A673 (cell line): ENCODE data around the gene PROM1.

ENCODE experiments used
- EZH2 ChIP-seq: fragments of 200-600 bp; sonication (generic); IDR thresholded peaks from 2 replicates; pipeline ENCODE4 v1.6.1; 2017; ENCODE audit warnings: borderline replicate concordance, low read depth, mild to moderate bottlenecking, mixed read lengths, antibody characterized with exemption, low read length; ENCODE audit not compliant: poor library complexity, severe bottlenecking
- TF ChIP-seq, protein P1 (sequence below): fragments of 300-800, 200-600 bp; sonication (generic); conservative IDR thresholded peaks from 2 replicates; pipeline ENCODE4 v1.5.1; 2017; ENCODE audit warnings: low read depth, mild to moderate bottlenecking, antibody characterized with exemption, low read length, moderate library complexity, mixed read lengths

- TF ChIP-seq, protein P1, sequence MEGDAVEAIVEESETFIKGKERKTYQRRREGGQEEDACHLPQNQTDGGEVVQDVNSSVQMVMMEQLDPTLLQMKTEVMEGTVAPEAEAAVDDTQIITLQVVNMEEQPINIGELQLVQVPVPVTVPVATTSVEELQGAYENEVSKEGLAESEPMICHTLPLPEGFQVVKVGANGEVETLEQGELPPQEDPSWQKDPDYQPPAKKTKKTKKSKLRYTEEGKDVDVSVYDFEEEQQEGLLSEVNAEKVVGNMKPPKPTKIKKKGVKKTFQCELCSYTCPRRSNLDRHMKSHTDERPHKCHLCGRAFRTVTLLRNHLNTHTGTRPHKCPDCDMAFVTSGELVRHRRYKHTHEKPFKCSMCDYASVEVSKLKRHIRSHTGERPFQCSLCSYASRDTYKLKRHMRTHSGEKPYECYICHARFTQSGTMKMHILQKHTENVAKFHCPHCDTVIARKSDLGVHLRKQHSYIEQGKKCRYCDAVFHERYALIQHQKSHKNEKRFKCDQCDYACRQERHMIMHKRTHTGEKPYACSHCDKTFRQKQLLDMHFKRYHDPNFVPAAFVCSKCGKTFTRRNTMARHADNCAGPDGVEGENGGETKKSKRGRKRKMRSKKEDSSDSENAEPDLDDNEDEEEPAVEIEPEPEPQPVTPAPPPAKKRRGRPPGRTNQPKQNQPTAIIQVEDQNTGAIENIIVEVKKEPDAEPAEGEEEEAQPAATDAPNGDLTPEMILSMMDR = no peak
- TF ChIP-seq EZH2 = no peak
Observed at GRCh38 chr4:16018061-16018676, 65.7 kb downstream of the PROM1 start.
